ENCODE results near the gene JADE1. TPM values are rescaled to one million over a fixed set of nuclear protein-coding genes. Genes with fewer than 3 reads are reported as not detected.

Gene JADE1
- total and polyA plus RNA-seq, 2 of the 13 experiments (the other 11 are each of a cell fraction or from before 2014, with no cell fraction given), result 5.4 to 19.3 TPM

DNA sequence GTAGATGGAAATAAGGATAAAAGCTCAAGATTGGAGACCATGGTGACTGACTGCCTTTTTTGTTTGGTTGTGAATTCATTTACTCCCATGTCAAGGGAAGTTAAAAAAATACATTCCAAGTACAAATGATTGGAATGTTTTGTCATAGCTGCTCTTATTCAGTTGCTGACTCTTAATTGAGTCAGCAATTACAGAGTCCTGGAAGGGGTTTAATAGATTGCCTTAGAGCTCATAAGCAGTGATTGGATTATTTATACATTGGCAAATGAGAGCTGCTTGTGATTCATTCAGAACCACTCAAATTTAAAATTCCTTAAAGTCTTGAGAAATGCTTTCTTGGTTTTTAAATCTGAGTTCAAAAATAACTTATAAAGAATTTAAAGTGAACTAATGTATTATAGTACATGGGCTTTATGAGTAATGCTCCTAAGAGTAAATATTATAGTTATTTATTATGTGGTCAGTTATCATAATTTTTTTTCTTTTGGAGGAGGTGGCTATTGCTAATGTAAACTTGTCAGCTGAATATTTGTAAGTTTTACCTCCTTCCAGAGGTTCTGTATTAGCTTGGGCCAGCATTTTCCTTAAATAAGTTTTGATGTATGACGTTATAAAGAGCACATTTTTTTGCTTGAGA is 13.6 kb downstream of the JADE1 start:
- H3K27ac ChIP-seq (ENCODE audit: extremely low read length, insufficient read depth, low read length), result no peak overlapping the region
- no peak overlapping the region for H3K9ac ChIP-seq (ENCODE audit: insufficient read depth, low read depth, low read length)
- peaks cover 92% of the 10 kb centered on the region for H3K79me2 ChIP-seq (ENCODE audit: insufficient read depth, low read length)
- H3K27me3 ChIP-seq (ENCODE audit: control insufficient read depth in 1 of 2, insufficient read depth in 2 of 2, low read length in 2 of 2), result no peaks in the 10 kb centered on the region
- POLR2A ChIA-PET, result no interaction called here
- intact Hi-C loops (cut with micrococcal nuclease; ENCODE audit: unreplicated experiment), result no loop called here
- FAIRE-seq (no peak), ATAC-seq (no peak), DNase-seq (ENCODE audit: low spot score) (no peak)
- H2AFZ ChIP-seq (ENCODE audit: low read length), result no peak overlapping the region
- no peak overlapping the region for H3K4me3 ChIP-seq (replicated peaks in 1 of 3; ENCODE audit: insufficient read depth in 1 of 3, low read depth in 2 of 3, low read length in 3 of 3)
- WGBS (ENCODE audit: low lambda C conversion rate), result 98% methylated on average over 1 of the region's 1 CpG
- peaks cover 0 to 1% of the 10 kb centered on the region in 2 experiments; a peak in 1 of 5 replicates for H3K36me3 ChIP-seq (replicated peaks in 1 of 2; ENCODE audit: control insufficient read depth in 1 of 2, insufficient read depth in 2 of 2, low read length in 2 of 2)
- peaks cover 49% of the 10 kb centered on the region for H3K4me1 ChIP-seq (ENCODE audit: insufficient read depth, low read length)
- TF ChIP-seq MAFK (conservative IDR thresholded peaks at IDR 0.05 in 1 of 2, IDR thresholded peaks at IDR 0.05 in 1 of 2; ENCODE audit: low read length in 2 of 2) (peak in 1 of 2 experiments; percentile 33; a peak in 1 of 4 replicates), KLF16 (CRISPR knock-in tag; IDR thresholded peaks at IDR 0.05) (no peak), ZNF180 (CRISPR knock-in tag; IDR thresholded peaks at IDR 0.05; ENCODE audit: borderline replicate concordance, low read depth) (no peak), TOPORS (CRISPR knock-in tag; IDR thresholded peaks at IDR 0.05) (no peak), POLR2G (IDR thresholded peaks at IDR 0.05; ENCODE audit: low read depth, low read length) (no peak), MAFF (IDR thresholded peaks at IDR 0.05; ENCODE audit: low read depth, low read length) (0 out of 2 replicates have a peak, but pooled peaks have one; percentile 13), MXD4 (CRISPR knock-in tag; IDR thresholded peaks at IDR 0.05) (no peak), ZNF12 (CRISPR knock-in tag; IDR thresholded peaks at IDR 0.05) (0 out of 2 replicates have a peak, but pooled peaks have one; percentile 57), YY1 (IDR thresholded peaks at IDR 0.05; ENCODE audit: insufficient read depth, insufficient replicate concordance, low read depth, low read length) (no peak)
- CTCF ChIA-PET (ENCODE audit: low intra/inter-chr PET ratio, low total read pairs), result no interaction called here
- H4K20me1 ChIP-seq (ENCODE audit: insufficient read depth, low read length), result peaks cover 8% of the 10 kb centered on the region; the same call in 1 of the 2 replicates
- in situ Hi-C loops (cut with HindIII; ENCODE audit: extremely low pct_ligation_motif_present, low pct_unique_long_range_greater_than_20kb), result loop anchor here (25.0 kb wide), 1 partner anchor 261 kb away; no protein-coding TSS in a partner anchor
- H3K4me2 ChIP-seq (ENCODE audit: low read depth, low read length), result no peak overlapping the region
- no TSS peak for BruUV-seq (replicated peaks)
- no peaks in the 10 kb centered on the region for H3K9me3 ChIP-seq (ENCODE audit: low read length)
